Dermis lymphatic vessel endothelial cell (primary cell): ENCODE measurements around the gene UBE2C. TPM values are rescaled to one million over a fixed set of nuclear protein-coding genes. Genes with fewer than 3 reads are reported as not detected.

Source experiments
- total RNA-seq: library from RNA; depleted of rRNA; stranded (reverse); fragments of >200 nt; gene quantifications from 2 replicates; pipeline ENCODE4 v1.2.1, GENCODE V29; 2014

UBE2C gene
- 3.3 and 4.2 TPM in 2 replicates for total RNA-seq

DNA sequence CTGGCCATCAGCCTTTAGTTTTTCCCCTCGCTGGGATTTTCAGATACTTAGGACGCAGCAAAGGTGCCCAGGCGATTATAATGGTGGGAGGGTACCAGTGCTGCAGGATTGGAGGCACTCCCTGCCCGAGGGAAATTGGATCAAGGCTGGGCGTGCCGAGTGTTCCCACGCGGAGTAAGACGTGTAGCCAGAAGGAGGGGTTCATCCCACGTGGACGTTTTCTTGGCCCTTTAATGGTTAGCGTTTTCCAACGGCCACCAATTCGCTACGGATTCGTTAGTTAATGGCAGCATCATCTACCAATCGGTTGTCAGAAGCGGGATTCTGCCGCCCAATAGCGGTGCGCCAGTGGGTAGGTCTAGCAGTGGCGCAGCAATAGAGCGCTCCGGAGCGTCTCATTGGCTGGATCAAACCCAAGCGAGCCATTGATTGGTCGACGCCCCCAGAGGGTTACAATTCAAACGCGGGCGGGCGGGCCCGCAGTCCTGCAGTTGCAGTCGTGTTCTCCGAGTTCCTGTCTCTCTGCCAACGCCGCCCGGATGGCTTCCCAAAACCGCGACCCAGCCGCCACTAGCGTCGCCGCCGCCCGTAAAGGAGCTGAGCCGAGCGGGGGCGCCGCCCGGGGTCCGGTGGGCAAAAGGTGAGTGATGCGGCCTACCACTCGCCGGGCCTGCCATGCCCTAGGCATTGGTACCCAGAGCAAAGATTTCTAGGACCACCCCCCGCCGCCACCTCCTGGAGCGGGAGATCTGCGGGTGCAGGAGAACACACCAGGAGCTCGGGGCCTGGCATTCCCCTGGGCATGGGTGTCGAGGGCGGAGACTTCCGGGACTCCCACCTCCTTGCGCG is at the start of gene UBE2C:
Gene UBE2C, plus strand, starts transcription at position 488 of the 849 bp plus-strand sequence. Its CDS starts 52 bp downstream, at position 540.

GRCh38 chr20:45827030-45827652 is 14.7 kb downstream of the UBE2C start, which contains the start of gene TNNC2:
TSS of gene TNNC2 (minus strand) at chr20:45827312. CDS start at chr20:45827248, 64 bp downstream.

GRCh38 chr20:45833030-45833882 is 20.8 kb downstream of the UBE2C start, which contains the start of gene SNX21:
TSS of gene SNX21 (plus strand) at chr20:45833799. CDS start at chr20:45833920, 121 bp downstream.

GRCh38 chr20:45857114-45857881 is 44.9 kb downstream of the UBE2C start, which contains the start of the genes ACOT8 and ZSWIM3:
TSS of gene ACOT8 (minus strand) at chr20:45857392. CDS start at chr20:45857315, 77 bp downstream.
TSS of gene ZSWIM3 (plus strand) at chr20:45857614. CDS start at chr20:45857826, 212 bp downstream.

Other genes with a start within 250 kb of the UBE2C start
- not detected in 2 replicates for gene WFDC8, start 233.4 kb upstream of the UBE2C start, total RNA-seq
- gene WFDC10A, start 182.9 kb upstream of the UBE2C start, total RNA-seq: not detected in 2 replicates
- gene WFDC9, start 181.4 kb upstream of the UBE2C start, total RNA-seq: not detected in 2 replicates
- gene WFDC11, start 142.4 kb upstream of the UBE2C start, total RNA-seq: not detected in 2 replicates
- gene WFDC13, start 110.6 kb upstream of the UBE2C start, total RNA-seq: not detected in 2 replicates
- not detected in 2 replicates for gene WFDC10B, start 107.6 kb upstream of the UBE2C start, total RNA-seq
- gene SPINT4, start 90.3 kb upstream of the UBE2C start, total RNA-seq: not detected in 2 replicates
- 0.11 TPM in 1 of 2 replicates, not detected in the other for gene WFDC3, start 20.8 kb upstream of the UBE2C start, total RNA-seq
- gene DNTTIP1, start 20.7 kb upstream of the UBE2C start, total RNA-seq: 11.9 TPM in 2 replicates
- gene TNNC2, start 14.7 kb downstream of the UBE2C start, total RNA-seq: 0.17 TPM in 1 of 2 replicates, not detected in the other
- 11.7 and 14.3 TPM in 2 replicates for gene SNX21, start 21.2 kb downstream of the UBE2C start, total RNA-seq
- 27.9 and 28.3 TPM in 2 replicates for gene ACOT8, start 44.7 kb downstream of the UBE2C start, total RNA-seq
- 7.4 and 9.4 TPM in 2 replicates for gene ZSWIM3, start 45.0 kb downstream of the UBE2C start, total RNA-seq
- gene ZSWIM1, start 68.6 kb downstream of the UBE2C start, total RNA-seq: 3.0 and 4.4 TPM in 2 replicates
- gene SPATA25, start 75.0 kb downstream of the UBE2C start, total RNA-seq: 0.65 and 1.1 TPM in 2 replicates
- 2.6 and 3.7 TPM in 2 replicates for gene NEURL2, start 78.6 kb downstream of the UBE2C start, total RNA-seq
- gene CTSA, start 78.7 kb downstream of the UBE2C start, total RNA-seq: 45.5 and 47.4 TPM in 2 replicates
- gene PLTP, start 99.5 kb downstream of the UBE2C start, total RNA-seq: 1.4 and 2.2 TPM in 2 replicates
- 9.1 and 11.8 TPM in 2 replicates for gene PCIF1, start 122.0 kb downstream of the UBE2C start, total RNA-seq
- gene ZNF335, start 159.6 kb downstream of the UBE2C start, total RNA-seq: 7.6 and 8.9 TPM in 2 replicates
- gene MMP9, start 196.3 kb downstream of the UBE2C start, total RNA-seq: under 0.01 and 0.17 TPM in 2 replicates
- 0.34 and 0.98 TPM in 2 replicates for gene SLC12A5, start 216.6 kb downstream of the UBE2C start, total RNA-seq